Parietal lobe (tissue), 1 donor: ENCODE data around the gene MTX2. TPM values are rescaled to one million over a fixed set of nuclear protein-coding genes. Genes with fewer than 3 reads are reported as not detected.

ENCODE experiments used
- total RNA-seq: library from RNA; depleted of rRNA; stranded (reverse); fragments of >200 nt; gene quantifications from one replicate; pipeline ENCODE4 v1.2.3, GENCODE V29; 2014

Gene MTX2
- 41.0 TPM for total RNA-seq

DNA sequence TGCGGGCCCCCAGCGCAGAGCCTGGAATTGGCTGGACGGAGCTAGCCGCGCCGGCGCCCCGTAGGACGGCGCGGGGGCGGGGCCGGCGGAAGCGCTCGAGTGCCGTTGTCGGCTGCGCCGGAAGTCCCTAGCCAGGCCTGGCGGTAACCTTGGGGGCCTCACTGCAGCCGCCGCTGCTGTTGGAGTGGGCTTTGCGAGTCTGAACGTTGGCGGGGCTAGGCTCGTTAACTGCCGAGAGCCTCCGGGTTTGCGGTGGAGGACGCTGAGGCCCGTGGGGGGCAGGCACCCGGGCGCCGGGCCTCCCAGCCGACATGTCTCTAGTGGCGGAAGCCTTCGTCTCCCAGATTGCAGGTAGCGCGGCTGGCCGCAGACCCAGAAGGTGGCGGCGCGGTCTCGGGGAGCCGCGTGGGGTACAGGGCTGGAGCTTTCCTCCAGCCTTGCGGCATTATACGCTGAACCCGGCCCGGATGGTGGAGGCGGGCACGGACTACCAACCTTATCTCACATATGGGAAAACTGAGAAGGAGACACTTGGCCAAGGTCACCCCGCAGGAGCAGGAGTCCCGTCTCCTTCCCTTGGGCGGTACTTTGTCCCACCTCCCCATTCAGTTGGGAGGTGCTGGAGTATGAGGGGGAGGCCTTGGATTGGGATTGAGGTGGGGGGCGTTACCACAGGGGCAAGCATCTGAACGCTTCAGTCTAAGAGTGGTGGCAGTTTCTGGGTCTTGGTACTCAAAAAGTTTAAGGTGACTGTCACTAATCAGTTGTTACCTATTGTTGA, at the start of gene MTX2:
TSS of gene MTX2 (plus strand) at position 124 of the 781 bp plus-strand sequence. CDS start at position 312, 188 bp downstream.

Other genes with a start within 250 kb of the MTX2 start
- gene EVX2, start 185.5 kb upstream of the MTX2 start, total RNA-seq = not detected
- gene HOXD13, start 176.7 kb upstream of the MTX2 start, total RNA-seq = not detected
- gene HOXD12, start 169.6 kb upstream of the MTX2 start, total RNA-seq = not detected
- gene HOXD11, start 162.2 kb upstream of the MTX2 start, total RNA-seq = not detected
- not detected for gene HOXD10, start 152.7 kb upstream of the MTX2 start, total RNA-seq
- gene HOXD9, start 146.7 kb upstream of the MTX2 start, total RNA-seq = not detected
- gene HOXD8, start 139.7 kb upstream of the MTX2 start, total RNA-seq = not detected
- gene HOXD4, start 117.9 kb upstream of the MTX2 start, total RNA-seq = not detected
- not detected for gene HOXD3, start 112.1 kb upstream of the MTX2 start, total RNA-seq
- not detected for gene HOXD1, start 80.8 kb upstream of the MTX2 start, total RNA-seq